HUES6 (cell line): Measurements from ENCODE around the gene CCT2.

ENCODE experiments used
- H3K27ac ChIP-seq: 2 replicates; pipeline ENCODE4 v1.7.0; 2013; ENCODE audit warnings: low read depth, mild to moderate bottlenecking, low read length, inconsistent platforms
- H3K27me3 ChIP-seq: 2 replicates; pipeline ENCODE4 v1.6.1; 2013; ENCODE audit warnings: low read length; ENCODE audit not compliant: control insufficient read depth, insufficient read depth
- H3K36me3 ChIP-seq: 2 replicates; pipeline ENCODE4 v1.6.1; 2013; ENCODE audit warnings: low read length; ENCODE audit not compliant: control insufficient read depth, insufficient read depth
- H3K4me1 ChIP-seq: 2 replicates; pipeline ENCODE4 v1.6.1; 2013; ENCODE audit warnings: low read length; ENCODE audit not compliant: control insufficient read depth, insufficient read depth
- H3K4me3 ChIP-seq: 2 replicates; pipeline ENCODE4 v1.5.1; 2013; ENCODE audit warnings: low read depth, low read length
- H3K9ac ChIP-seq: one replicate; pipeline ENCODE4 v1.6.1; 2013; ENCODE audit warnings: mild to moderate bottlenecking, low read length
- H3K9me3 ChIP-seq: 2 replicates; pipeline ENCODE4 v1.6.1; 2013; ENCODE audit warnings: low read depth, low read length; ENCODE audit not compliant: control insufficient read depth, insufficient read depth

Gene CCT2

GRCh38 chr12:69642531-69642930, 57.3 kb downstream of the CCT2 start:
- no peaks in the 10 kb centered on the region for H3K4me1 ChIP-seq
- no peaks in the 10 kb centered on the region for H3K36me3 ChIP-seq
- H3K27me3 ChIP-seq = no peaks in the 10 kb centered on the region
- no peak overlapping the region for H3K27ac ChIP-seq
- H3K4me3 ChIP-seq = no peak overlapping the region
- no peak overlapping the region for H3K9ac ChIP-seq
- H3K9me3 ChIP-seq = no peaks in the 10 kb centered on the region

GRCh38 chr12:69644511-69644910, 59.3 kb downstream of the CCT2 start:
- H3K4me1 ChIP-seq = no peaks in the 10 kb centered on the region
- H3K9ac ChIP-seq = no peak overlapping the region

GRCh38 chr12:69645031-69645430, 59.8 kb downstream of the CCT2 start:
- Histone ChIP-seq H3K36me3 (no peaks in the 10 kb centered on the region), H3K4me3 (no peak overlapping the region), H3K9ac (no peak overlapping the region), H3K4me1 (no peaks in the 10 kb centered on the region), H3K27me3 (no peaks in the 10 kb centered on the region), H3K9me3 (no peaks in the 10 kb centered on the region), H3K27ac (no peak overlapping the region)

More at GRCh38 chr12:69644511-69644910, 59.3 kb downstream of the CCT2 start:
- Histone ChIP-seq H3K9me3 (no peaks in the 10 kb centered on the region), H3K27ac (no peak overlapping the region), H3K27me3 (no peaks in the 10 kb centered on the region), H3K36me3 (no peaks in the 10 kb centered on the region), H3K4me3 (no peak overlapping the region)

- no peak overlapping the region for H3K9ac ChIP-seq
- H3K4me3 ChIP-seq = no peak overlapping the region
- H3K27ac ChIP-seq = no peak overlapping the region
- H3K4me1 ChIP-seq = no peaks in the 10 kb centered on the region
- H3K27me3 ChIP-seq = no peaks in the 10 kb centered on the region
- no peaks in the 10 kb centered on the region for H3K9me3 ChIP-seq
- no peaks in the 10 kb centered on the region for H3K36me3 ChIP-seq
Observed at GRCh38 chr12:69647178-69647577, 61.9 kb downstream of the CCT2 start.

GRCh38 chr12:69648476-69648875, 63.2 kb downstream of the CCT2 start:
- H3K9me3 ChIP-seq = no peaks in the 10 kb centered on the region
- H3K9ac ChIP-seq = no peak overlapping the region
- no peak overlapping the region for H3K27ac ChIP-seq
- H3K36me3 ChIP-seq = no peaks in the 10 kb centered on the region
- H3K27me3 ChIP-seq = no peaks in the 10 kb centered on the region
- H3K4me1 ChIP-seq = no peaks in the 10 kb centered on the region
- no peak overlapping the region for H3K4me3 ChIP-seq

GRCh38 chr12:69649529-69649928, 64.3 kb downstream of the CCT2 start:
- no peaks in the 10 kb centered on the region for H3K36me3 ChIP-seq
- no peak overlapping the region for H3K9ac ChIP-seq
- H3K27ac ChIP-seq = no peak overlapping the region
- H3K9me3 ChIP-seq = no peaks in the 10 kb centered on the region
- H3K4me3 ChIP-seq = no peak overlapping the region
- no peaks in the 10 kb centered on the region for H3K27me3 ChIP-seq
- no peaks in the 10 kb centered on the region for H3K4me1 ChIP-seq
